ENCODE results near the gene SPDYE1. TPM values are rescaled to one million over a fixed set of nuclear protein-coding genes. Genes with fewer than 3 reads are reported as not detected.
"Not testable (repeated sequence)": the region's sequence is repeated elsewhere in the genome, so short reads cannot be mapped to it uniquely, and the experiment has no call there.

The SPDYE1 gene
- total and polyA plus RNA-seq, 2 donors (not counting 1 experiment from before 2014, with no cell fraction given), result under 0.01 TPM; not detected in 1

DNA sequence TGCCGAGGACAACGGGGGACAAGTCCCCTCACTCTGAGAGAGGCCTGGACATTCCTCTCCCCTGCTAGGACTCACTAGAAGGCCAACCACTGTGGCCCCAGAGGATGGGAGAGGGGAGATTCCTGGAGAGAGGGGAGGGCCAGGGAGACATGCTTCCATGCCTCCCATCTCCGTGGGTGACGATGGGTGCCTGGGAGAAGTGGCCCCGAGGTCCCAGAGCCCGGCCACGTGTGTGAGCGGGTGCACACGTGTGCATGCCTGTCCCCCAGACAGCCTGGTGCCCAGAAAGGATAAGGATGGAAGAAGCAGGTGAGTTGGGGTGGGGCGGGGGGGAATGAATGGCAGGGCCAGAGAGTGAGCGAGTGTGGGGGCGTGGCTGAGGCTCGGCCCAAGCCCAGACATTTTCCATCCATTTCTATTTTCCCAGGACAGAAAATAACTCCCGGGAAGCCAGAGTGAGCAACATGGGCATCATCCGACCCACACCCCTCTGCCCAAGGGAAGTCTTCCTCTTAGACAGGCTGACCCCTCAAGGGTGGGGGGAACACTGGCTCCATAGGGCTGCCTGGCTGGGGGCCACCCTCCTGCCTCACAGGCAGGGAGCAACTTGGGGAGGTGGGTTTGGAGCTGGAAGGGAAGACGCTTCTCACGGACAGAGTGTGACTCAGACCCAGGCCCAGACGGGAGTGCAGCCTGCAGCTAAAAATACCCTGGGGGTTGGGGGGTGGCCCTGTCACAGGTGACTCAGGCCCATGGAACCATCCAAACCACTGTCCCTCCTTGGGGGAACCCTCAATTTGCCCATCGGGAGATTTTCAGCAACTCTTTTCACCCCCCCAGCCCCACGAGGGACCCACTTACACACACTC is 29.3 kb upstream of the SPDYE1 start:
- not testable (repeated sequence) for H4K20me1 ChIP-seq (ENCODE audit: control insufficient read depth, extremely low read depth, insufficient read depth, low read length); H3K27ac ChIP-seq (ENCODE audit: insufficient read depth, low read length); H3K27me3 ChIP-seq (ENCODE audit: control insufficient read depth, insufficient read depth, low read length); H3K9me3 ChIP-seq (ENCODE audit: control insufficient read depth, insufficient read depth, low read depth, low read length); H2AFZ ChIP-seq (ENCODE audit: low read length); H3K79me2 ChIP-seq (ENCODE audit: control insufficient read depth, insufficient read depth, low read length); H3K4me1 ChIP-seq (ENCODE audit: control insufficient read depth, extremely low read depth, insufficient read depth, low read length); H3K36me3 ChIP-seq (ENCODE audit: control insufficient read depth, insufficient read depth, low read length); H3K9ac ChIP-seq (ENCODE audit: insufficient read depth, low read length); H3K4me3 ChIP-seq (replicated peaks in 1 of 4; ENCODE audit: control extremely low read depth in 1 of 4, insufficient read depth in 1 of 4, low read depth in 3 of 4, low read length in 4 of 4); H3K4me2 ChIP-seq (ENCODE audit: extremely low read depth, insufficient read depth, low read length)
- peak in 1 of 2 donors; percentile 19 for DNase-seq (ENCODE audit: low read depth in 2 of 2)

DNA sequence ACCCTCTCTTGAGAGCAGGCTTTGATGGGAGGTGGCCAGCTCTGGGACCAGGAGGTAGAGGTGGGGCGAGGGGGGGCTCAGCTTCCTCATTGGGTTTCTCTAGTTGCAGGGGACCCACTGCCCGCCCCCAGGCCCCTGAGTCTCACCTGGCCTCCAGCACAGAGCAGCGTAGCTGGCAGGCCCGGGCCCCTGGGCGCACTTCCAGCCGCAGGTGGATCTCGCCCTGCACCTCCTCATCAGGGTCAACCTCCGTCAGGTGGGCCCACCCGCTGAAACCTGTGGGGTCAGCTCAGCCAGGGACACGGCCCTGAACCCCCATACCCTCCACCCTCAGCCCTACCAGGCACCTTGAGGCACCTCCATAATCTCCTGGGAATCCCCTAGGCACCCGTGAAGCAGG is 28.1 kb upstream of the SPDYE1 start:
- not testable (repeated sequence) for H3K4me2 ChIP-seq (ENCODE audit: extremely low read depth, insufficient read depth, low read length)

DNA sequence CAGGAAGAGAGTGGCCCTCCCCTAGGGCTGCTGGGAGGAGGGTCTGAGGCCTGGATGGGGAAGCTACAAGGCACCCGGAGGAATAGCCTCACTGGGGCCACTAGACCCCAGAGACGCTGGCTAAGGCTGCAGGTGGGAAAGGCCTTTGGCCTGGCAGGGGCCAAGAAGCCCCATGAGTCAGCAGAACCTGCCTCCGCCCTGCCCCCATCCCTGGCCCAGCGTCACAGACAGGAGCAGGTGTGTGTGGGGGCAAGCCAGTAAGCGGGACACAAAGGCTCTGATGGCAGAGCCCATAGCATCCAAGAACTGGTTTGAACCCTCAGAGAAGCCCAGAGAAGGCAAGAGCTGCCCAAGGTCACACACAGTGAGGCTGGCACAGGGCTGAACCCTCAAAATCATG is 27.0 kb upstream of the SPDYE1 start:
- H3K4me3 ChIP-seq (replicated peaks in 1 of 4; ENCODE audit: control extremely low read depth in 1 of 4, insufficient read depth in 1 of 4, low read depth in 3 of 4, low read length in 4 of 4); H3K36me3 ChIP-seq (ENCODE audit: control insufficient read depth, insufficient read depth, low read length); H3K4me1 ChIP-seq (ENCODE audit: control insufficient read depth, extremely low read depth, insufficient read depth, low read length); H3K4me2 ChIP-seq (ENCODE audit: extremely low read depth, insufficient read depth, low read length); H3K79me2 ChIP-seq (ENCODE audit: control insufficient read depth, insufficient read depth, low read length); H3K9me3 ChIP-seq (ENCODE audit: control insufficient read depth, insufficient read depth, low read depth, low read length); H2AFZ ChIP-seq (ENCODE audit: low read length); H3K9ac ChIP-seq (ENCODE audit: insufficient read depth, low read length); H4K20me1 ChIP-seq (ENCODE audit: control insufficient read depth, extremely low read depth, insufficient read depth, low read length); H3K27me3 ChIP-seq (ENCODE audit: control insufficient read depth, insufficient read depth, low read length); DNase-seq (ENCODE audit: low read depth in 2 of 2); H3K27ac ChIP-seq (ENCODE audit: insufficient read depth, low read length): not testable (repeated sequence)

More for the DNA sequence above, 28.1 kb upstream of the SPDYE1 start:
- not testable (repeated sequence) for H3K27ac ChIP-seq (ENCODE audit: insufficient read depth, low read length); H3K9me3 ChIP-seq (ENCODE audit: control insufficient read depth, insufficient read depth, low read depth, low read length); H3K79me2 ChIP-seq (ENCODE audit: control insufficient read depth, insufficient read depth, low read length); H3K36me3 ChIP-seq (ENCODE audit: control insufficient read depth, insufficient read depth, low read length); H3K9ac ChIP-seq (ENCODE audit: insufficient read depth, low read length); H3K4me1 ChIP-seq (ENCODE audit: control insufficient read depth, extremely low read depth, insufficient read depth, low read length); H4K20me1 ChIP-seq (ENCODE audit: control insufficient read depth, extremely low read depth, insufficient read depth, low read length); H3K27me3 ChIP-seq (ENCODE audit: control insufficient read depth, insufficient read depth, low read length); H2AFZ ChIP-seq (ENCODE audit: low read length); H3K4me3 ChIP-seq (replicated peaks in 1 of 4; ENCODE audit: control extremely low read depth in 1 of 4, insufficient read depth in 1 of 4, low read depth in 3 of 4, low read length in 4 of 4); DNase-seq (ENCODE audit: low read depth in 2 of 2)

DNA sequence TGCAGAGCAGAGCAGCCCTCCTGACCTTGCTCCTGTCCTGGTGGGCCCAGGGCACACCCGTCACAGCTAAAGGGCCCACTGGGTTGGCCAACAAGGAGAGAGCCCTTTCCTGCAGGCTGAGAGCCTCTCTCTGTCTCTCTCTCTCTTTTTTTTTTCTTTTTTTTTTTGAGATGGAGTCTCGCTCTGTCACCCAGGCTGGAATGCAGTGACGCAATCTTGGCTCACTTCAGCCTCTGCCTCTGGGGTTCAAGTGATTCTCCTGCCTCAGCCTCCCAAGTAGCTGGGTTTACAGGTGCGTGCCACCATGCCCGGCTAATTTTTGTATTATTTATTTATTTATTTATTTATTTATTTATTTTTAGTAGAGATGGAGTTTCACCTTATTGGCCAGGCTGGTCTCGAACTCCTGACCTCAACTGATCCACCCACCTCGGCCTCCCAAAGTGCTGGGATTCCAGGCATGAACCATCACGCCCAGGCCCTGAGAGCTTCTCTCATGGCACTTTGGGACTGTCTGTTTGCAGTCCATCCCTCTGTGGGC is 23.6 kb upstream of the SPDYE1 start:
- H3K9me3 ChIP-seq (ENCODE audit: control insufficient read depth, insufficient read depth, low read depth, low read length); H3K27me3 ChIP-seq (ENCODE audit: control insufficient read depth, insufficient read depth, low read length); H3K79me2 ChIP-seq (ENCODE audit: control insufficient read depth, insufficient read depth, low read length); H3K9ac ChIP-seq (ENCODE audit: insufficient read depth, low read length); H3K36me3 ChIP-seq (ENCODE audit: control insufficient read depth, insufficient read depth, low read length); H4K20me1 ChIP-seq (ENCODE audit: control insufficient read depth, extremely low read depth, insufficient read depth, low read length); DNase-seq (ENCODE audit: low read depth in 2 of 2); H3K4me2 ChIP-seq (ENCODE audit: extremely low read depth, insufficient read depth, low read length); H2AFZ ChIP-seq (ENCODE audit: low read length); H3K4me1 ChIP-seq (ENCODE audit: control insufficient read depth, extremely low read depth, insufficient read depth, low read length); H3K4me3 ChIP-seq (replicated peaks in 1 of 4; ENCODE audit: control extremely low read depth in 1 of 4, insufficient read depth in 1 of 4, low read depth in 3 of 4, low read length in 4 of 4); H3K27ac ChIP-seq (ENCODE audit: insufficient read depth, low read length): not testable (repeated sequence)

DNA sequence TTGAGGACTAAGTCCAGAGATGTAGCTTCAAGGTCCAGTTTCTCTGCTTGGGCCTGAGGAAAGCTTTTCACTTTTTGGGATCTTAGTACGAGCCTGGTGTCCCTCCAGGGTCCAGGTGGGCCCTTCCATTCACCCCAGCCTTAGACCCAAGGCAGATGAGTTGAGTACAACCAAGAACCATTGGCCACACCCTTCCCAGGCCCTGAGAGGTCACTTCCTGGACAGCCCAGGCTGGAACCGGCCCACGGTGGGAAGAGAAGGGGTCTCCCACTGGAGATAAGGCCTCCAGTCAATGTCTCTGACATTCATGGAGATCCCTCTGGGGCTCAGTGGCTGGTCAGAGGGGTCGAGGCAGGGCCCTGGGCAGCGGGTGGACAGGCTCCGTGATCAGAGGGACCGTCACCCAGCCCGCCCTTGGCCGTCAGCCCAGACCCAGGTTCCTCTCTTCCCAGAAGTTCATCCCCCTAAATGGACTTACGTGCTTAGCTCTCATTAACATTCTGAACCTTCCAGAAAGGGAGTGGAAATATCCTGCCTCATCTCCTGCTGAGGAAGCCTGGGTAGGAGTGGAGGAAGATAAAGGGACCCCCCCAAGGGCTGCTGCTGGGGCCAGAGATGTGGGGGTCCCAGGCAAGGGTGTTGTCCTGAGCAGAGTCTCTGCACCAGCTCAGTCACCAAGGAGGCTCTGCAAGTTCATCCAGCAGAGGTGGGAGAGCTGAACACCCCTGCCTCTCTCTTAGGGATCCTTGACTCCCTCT is 22.8 kb upstream of the SPDYE1 start:
- H3K79me2 ChIP-seq (ENCODE audit: control insufficient read depth, insufficient read depth, low read length); H3K9me3 ChIP-seq (ENCODE audit: control insufficient read depth, insufficient read depth, low read depth, low read length); H3K4me2 ChIP-seq (ENCODE audit: extremely low read depth, insufficient read depth, low read length); H3K36me3 ChIP-seq (ENCODE audit: control insufficient read depth, insufficient read depth, low read length); DNase-seq (ENCODE audit: low read depth in 2 of 2); H4K20me1 ChIP-seq (ENCODE audit: control insufficient read depth, extremely low read depth, insufficient read depth, low read length); H3K4me1 ChIP-seq (ENCODE audit: control insufficient read depth, extremely low read depth, insufficient read depth, low read length); H3K27ac ChIP-seq (ENCODE audit: insufficient read depth, low read length); H3K9ac ChIP-seq (ENCODE audit: insufficient read depth, low read length); H3K4me3 ChIP-seq (replicated peaks in 1 of 4; ENCODE audit: control extremely low read depth in 1 of 4, insufficient read depth in 1 of 4, low read depth in 3 of 4, low read length in 4 of 4); H2AFZ ChIP-seq (ENCODE audit: low read length); H3K27me3 ChIP-seq (ENCODE audit: control insufficient read depth, insufficient read depth, low read length): not testable (repeated sequence)

Data from fibroblast of lung (primary cell).